NT2/D1 (cell line): Measurements from ENCODE around the gene B3GNT9.

Experiments
- SUZ12 ChIP-seq: IDR thresholded peaks from 2 replicates; pipeline ENCODE4 v1.6.1; 2011; ENCODE audit not compliant: insufficient read length, insufficient read depth; ENCODE audit errors: extremely low read depth
- YY1 ChIP-seq: IDR thresholded peaks from 2 replicates; pipeline ENCODE4 v1.6.1; 2011; ENCODE audit not compliant: insufficient read length, insufficient read depth
- ZNF274 ChIP-seq: IDR thresholded peaks from 2 replicates; pipeline ENCODE4 v1.6.1; 2011; ENCODE audit warnings: mild to moderate bottlenecking, low read depth, low read length

- TF ChIP-seq YY1 = no peak
- no peak for TF ChIP-seq SUZ12
- no peak for TF ChIP-seq ZNF274
Measured at GRCh38 chr16:67105246-67105645, 45.6 kb downstream of the B3GNT9 start.
